OCI-LY1 (cell line): ENCODE data around the gene CYP2W1.

ENCODE experiments used
- CTCF ChIP-seq: fragments of 200-600 bp; sonication (generic), shearing (Covaris generic); IDR thresholded peaks from 2 replicates; pipeline ENCODE4 v1.5.1; 2017; ENCODE audit warnings: mild to moderate bottlenecking, antibody characterized with exemption, low read length, moderate library complexity, mixed read lengths
- EZH2 ChIP-seq: fragments of 200-600 bp; sonication (generic), shearing (Covaris generic); IDR thresholded peaks from 2 replicates; pipeline ENCODE4 v1.8.0; 2017; ENCODE audit warnings: borderline replicate concordance, mixed run types, mild to moderate bottlenecking, antibody characterized with exemption, low read length, moderate library complexity, mixed read lengths

GRCh38 chr7:937856-938484 lies 45.0 kb upstream of the CYP2W1 start:
- TF ChIP-seq CTCF (no peak), EZH2 (no peak)
